ENCODE data around the gene RFTN1. TPM values are rescaled to one million over a fixed set of nuclear protein-coding genes. Genes with fewer than 3 reads are reported as not detected.
A peak's percentile ranks its signal among the peaks of the same experiment; 100 is the strongest.

Gene RFTN1
- total and polyA plus RNA-seq, 5 donors from 2014 or later = 87.1 to 111 (median 104) TPM

DNA sequence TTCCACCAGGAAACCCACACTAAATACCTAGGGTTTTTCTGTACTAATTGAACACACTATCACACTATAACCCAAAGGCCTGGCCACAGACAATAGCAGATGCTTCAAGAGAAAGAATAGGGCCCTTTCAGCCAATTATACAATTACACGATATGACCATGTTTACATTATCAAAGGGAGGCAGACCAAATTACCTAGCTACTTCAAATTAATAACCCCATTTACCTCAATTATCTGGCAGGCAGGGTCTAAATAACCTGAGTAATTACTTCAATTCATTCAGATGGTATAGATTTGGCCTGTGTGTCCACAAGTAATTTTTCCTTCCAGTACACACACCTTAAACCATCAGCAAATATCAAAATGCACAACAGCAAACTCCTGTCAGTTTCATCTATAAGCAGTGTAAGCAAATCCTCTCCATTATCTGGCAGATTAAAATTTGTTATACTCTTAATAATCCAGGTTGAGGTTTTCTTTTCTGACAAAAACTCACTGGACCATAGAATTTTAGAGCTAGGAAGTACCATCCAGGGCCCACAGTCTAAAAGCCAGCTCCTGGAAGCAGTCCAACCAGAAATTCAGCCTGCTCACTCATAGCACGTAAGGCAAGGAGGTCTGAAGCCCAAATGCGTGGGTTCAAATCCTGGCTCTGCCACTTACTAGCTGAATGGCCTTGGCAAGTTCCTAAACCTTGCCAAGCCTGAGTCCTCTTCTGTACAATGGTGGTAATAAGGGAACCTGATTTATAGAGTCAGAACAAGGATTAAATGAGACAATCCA, 51.8 kb downstream of the RFTN1 start:
- no peaks in the 10 kb centered on the region for H3K27me3 ChIP-seq (ENCODE audit: control insufficient read depth, insufficient read depth, low read length)
- Mint-ChIP-seq H3K27me3 (no peaks in the 10 kb centered on the region), H3K9me3 (no peaks in the 10 kb centered on the region), H3K36me3 (peaks cover 16% of the 10 kb centered on the region), H3K4me1 (peaks cover 20 to 73% (median 50%) of the 10 kb centered on the region in 4 donors), H3K27ac (peak overlapping the region in 1 of 3 donors; percentile 32), H3K4me3 (no peak overlapping the region)
- ATAC-seq (ENCODE audit: low read depth in 2 of 2) (no peak), DNase-seq (no peak)
- H3K4me1 ChIP-seq (ENCODE audit: control insufficient read depth, insufficient read depth, low read length, poor library complexity, severe bottlenecking) = peaks cover 28% of the 10 kb centered on the region
- peak overlapping the region; percentile 70 for H3K27ac ChIP-seq (ENCODE audit: insufficient read depth, low read length, poor library complexity, severe bottlenecking)
- H3K9me3 ChIP-seq (ENCODE audit: control insufficient read depth in 2 of 2, low read length in 2 of 2) = no peaks in the 10 kb centered on the region
- H3K36me3 ChIP-seq (ENCODE audit: control insufficient read depth, insufficient read depth, low read length) = peaks cover 17% of the 10 kb centered on the region
- H3K4me3 ChIP-seq (ENCODE audit: low read depth, low read length) = no peak overlapping the region

DNA sequence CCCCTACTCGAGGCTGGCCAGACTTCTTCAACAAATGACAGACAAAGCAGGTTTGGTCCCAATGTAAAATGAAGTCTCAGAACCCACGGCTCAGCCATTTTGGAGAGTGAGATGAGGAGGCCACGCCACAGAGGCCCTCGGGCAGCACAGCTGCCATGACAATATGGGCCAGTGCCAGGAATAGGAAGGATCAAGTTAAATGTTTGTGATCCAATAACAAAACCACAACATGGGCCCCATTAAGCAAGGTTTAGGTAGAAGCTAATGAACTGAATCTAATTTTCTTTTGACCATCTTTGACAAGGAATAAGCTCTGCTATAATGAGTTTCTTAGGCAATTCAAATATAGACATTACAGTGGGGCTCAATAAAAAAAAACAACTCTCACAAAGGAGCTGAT, 52.6 kb downstream of the RFTN1 start:
- no peak for ATAC-seq (ENCODE audit: low read depth in 2 of 2)
- Mint-ChIP-seq H3K27ac (no peak overlapping the region), H3K9me3 (no peaks in the 10 kb centered on the region), H3K27me3 (no peaks in the 10 kb centered on the region), H3K4me1 (peaks cover 15 to 69% (median 45%) of the 10 kb centered on the region in 4 donors), H3K4me3 (no peak overlapping the region), H3K36me3 (peaks cover 16% of the 10 kb centered on the region)
- no peak for DNase-seq
- H3K27ac ChIP-seq (ENCODE audit: insufficient read depth, low read length, poor library complexity, severe bottlenecking) = no peak overlapping the region
- no peaks in the 10 kb centered on the region for H3K27me3 ChIP-seq (ENCODE audit: control insufficient read depth, insufficient read depth, low read length)
- no peaks in the 10 kb centered on the region for H3K9me3 ChIP-seq (ENCODE audit: control insufficient read depth in 2 of 2, low read length in 2 of 2)
- peaks cover 9% of the 10 kb centered on the region for H3K36me3 ChIP-seq (ENCODE audit: control insufficient read depth, insufficient read depth, low read length)
- no peak overlapping the region for H3K4me3 ChIP-seq (ENCODE audit: low read depth, low read length)
- H3K4me1 ChIP-seq (ENCODE audit: control insufficient read depth, insufficient read depth, low read length, poor library complexity, severe bottlenecking) = peaks cover 28% of the 10 kb centered on the region

DNA sequence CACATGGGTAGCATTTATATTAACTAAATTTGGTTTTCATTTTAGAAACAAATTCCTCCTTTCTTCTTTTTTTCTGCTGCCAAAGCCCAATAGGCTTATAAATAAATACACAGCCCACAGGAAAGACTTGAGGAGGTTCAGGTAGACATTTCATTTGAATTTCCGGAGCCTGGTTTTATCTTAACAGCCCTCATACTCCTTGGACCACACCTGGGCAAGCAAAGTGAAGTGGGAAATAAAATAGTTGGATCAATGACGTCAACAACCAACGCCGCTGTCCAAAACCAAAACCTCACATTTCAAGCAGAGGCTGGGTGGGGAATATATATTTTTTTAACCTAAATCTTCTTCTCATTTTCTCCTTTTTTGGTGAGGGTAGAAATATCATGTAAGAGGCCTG, 53.2 kb downstream of the RFTN1 start:
- Mint-ChIP-seq H3K4me1 (peaks cover 15 to 63% (median 46%) of the 10 kb centered on the region in 4 donors), H3K9me3 (no peaks in the 10 kb centered on the region), H3K36me3 (peaks cover 19% of the 10 kb centered on the region), H3K27ac (no peak overlapping the region), H3K27me3 (no peaks in the 10 kb centered on the region), H3K4me3 (no peak overlapping the region)
- DNase-seq = no peak
- H3K4me3 ChIP-seq (ENCODE audit: low read depth, low read length) = no peak overlapping the region
- no peaks in the 10 kb centered on the region for H3K9me3 ChIP-seq (ENCODE audit: control insufficient read depth in 2 of 2, low read length in 2 of 2)
- H3K27ac ChIP-seq (ENCODE audit: insufficient read depth, low read length, poor library complexity, severe bottlenecking) = no peak overlapping the region
- ATAC-seq (ENCODE audit: low read depth in 2 of 2) = no peak
- peaks cover 28% of the 10 kb centered on the region for H3K4me1 ChIP-seq (ENCODE audit: control insufficient read depth, insufficient read depth, low read length, poor library complexity, severe bottlenecking)
- no peaks in the 10 kb centered on the region for H3K27me3 ChIP-seq (ENCODE audit: control insufficient read depth, insufficient read depth, low read length)
- H3K36me3 ChIP-seq (ENCODE audit: control insufficient read depth, insufficient read depth, low read length) = peaks cover 4% of the 10 kb centered on the region

DNA sequence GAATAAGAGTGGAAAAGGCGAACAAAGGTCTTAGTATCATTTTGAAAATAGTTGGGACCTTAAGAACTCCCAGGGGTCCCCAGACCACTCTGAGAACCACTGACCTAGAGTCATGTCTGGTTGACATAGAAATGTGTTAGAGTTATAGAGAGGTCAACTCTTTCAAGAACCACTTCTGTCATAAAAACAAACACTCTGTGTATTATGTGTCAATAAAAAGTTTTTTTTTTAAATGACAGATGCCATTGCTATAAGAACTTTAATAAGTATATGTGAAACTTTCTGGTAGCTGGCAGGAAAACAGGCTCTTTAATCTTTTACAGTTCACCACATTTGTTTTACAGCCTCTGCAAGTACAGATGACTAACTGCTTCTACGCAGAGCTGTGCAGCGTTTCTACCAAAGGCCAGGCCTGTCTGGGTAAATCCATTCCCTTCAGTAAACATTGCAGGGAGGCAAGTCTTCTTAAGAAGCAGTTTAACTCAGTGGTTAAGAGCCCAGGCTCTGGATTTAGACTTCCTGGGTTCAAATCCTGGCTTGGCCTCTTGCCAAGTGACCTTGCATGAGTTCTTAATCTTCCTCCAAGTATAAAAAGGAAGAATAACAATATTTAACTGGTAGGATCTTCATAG, 56.6 kb downstream of the RFTN1 start:
- H3K27ac Mint-ChIP-seq = no peak overlapping the region

DNA sequence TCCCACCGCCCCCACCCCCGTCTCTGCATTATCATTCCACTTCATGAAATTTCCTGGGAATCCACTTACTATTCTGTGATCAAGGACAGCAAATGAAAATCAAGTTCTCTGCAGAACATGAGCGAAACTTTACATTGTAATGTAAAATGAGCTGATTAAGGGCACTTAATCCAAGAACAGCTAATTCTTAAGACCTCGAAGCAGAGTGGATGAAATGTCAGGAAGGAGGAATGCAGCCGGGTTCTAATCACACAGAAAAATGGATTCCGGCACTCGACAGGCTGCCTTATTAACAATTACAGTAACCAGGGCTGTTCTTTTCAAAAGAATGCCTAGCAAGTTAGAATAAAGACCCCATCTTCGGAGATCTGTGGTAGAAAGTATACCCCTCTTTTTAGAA, 57.5 kb downstream of the RFTN1 start:
- Histone ChIP-seq H3K4me3 (ENCODE audit: low read depth, low read length) (no peak overlapping the region), H3K27me3 (ENCODE audit: control insufficient read depth, insufficient read depth, low read length) (no peaks in the 10 kb centered on the region), H3K36me3 (ENCODE audit: control insufficient read depth, insufficient read depth, low read length) (peaks cover 7% of the 10 kb centered on the region), H3K4me1 (ENCODE audit: control insufficient read depth, insufficient read depth, low read length, poor library complexity, severe bottlenecking) (peaks cover 3% of the 10 kb centered on the region), H3K27ac (ENCODE audit: insufficient read depth, low read length, poor library complexity, severe bottlenecking) (no peak overlapping the region), H3K9me3 (ENCODE audit: control insufficient read depth in 2 of 2, low read length in 2 of 2) (no peaks in the 10 kb centered on the region)
- peaks cover 14 to 53% (median 31%) of the 10 kb centered on the region in 4 donors for H3K4me1 Mint-ChIP-seq
- peaks cover 24% of the 10 kb centered on the region for H3K36me3 Mint-ChIP-seq
- H3K9me3 Mint-ChIP-seq = no peaks in the 10 kb centered on the region
- ATAC-seq (ENCODE audit: low read depth in 2 of 2) (no peak), DNase-seq (no peak)
- H3K27ac Mint-ChIP-seq = peak overlapping the region in 1 of 3 donors; percentile 75
- H3K27me3 Mint-ChIP-seq = no peaks in the 10 kb centered on the region
- no peak overlapping the region for H3K4me3 Mint-ChIP-seq

More for the DNA sequence above, 56.6 kb downstream of the RFTN1 start:
- Histone ChIP-seq H3K4me1 (ENCODE audit: control insufficient read depth, insufficient read depth, low read length, poor library complexity, severe bottlenecking) (peaks cover 7% of the 10 kb centered on the region), H3K9me3 (ENCODE audit: control insufficient read depth in 2 of 2, low read length in 2 of 2) (no peaks in the 10 kb centered on the region), H3K36me3 (ENCODE audit: control insufficient read depth, insufficient read depth, low read length) (peaks cover 7% of the 10 kb centered on the region), H3K27me3 (ENCODE audit: control insufficient read depth, insufficient read depth, low read length) (no peaks in the 10 kb centered on the region), H3K4me3 (ENCODE audit: low read depth, low read length) (no peak overlapping the region), H3K27ac (ENCODE audit: insufficient read depth, low read length, poor library complexity, severe bottlenecking) (no peak overlapping the region)
- peaks cover 14 to 59% (median 36%) of the 10 kb centered on the region in 4 donors for H3K4me1 Mint-ChIP-seq
- H3K36me3 Mint-ChIP-seq = peaks cover 17% of the 10 kb centered on the region
- ATAC-seq (ENCODE audit: low read depth in 2 of 2) (peak; percentile 53 to 55), DNase-seq (no peak)
- no peak overlapping the region for H3K4me3 Mint-ChIP-seq
- H3K27me3 Mint-ChIP-seq = no peaks in the 10 kb centered on the region
- H3K9me3 Mint-ChIP-seq = no peaks in the 10 kb centered on the region

DNA sequence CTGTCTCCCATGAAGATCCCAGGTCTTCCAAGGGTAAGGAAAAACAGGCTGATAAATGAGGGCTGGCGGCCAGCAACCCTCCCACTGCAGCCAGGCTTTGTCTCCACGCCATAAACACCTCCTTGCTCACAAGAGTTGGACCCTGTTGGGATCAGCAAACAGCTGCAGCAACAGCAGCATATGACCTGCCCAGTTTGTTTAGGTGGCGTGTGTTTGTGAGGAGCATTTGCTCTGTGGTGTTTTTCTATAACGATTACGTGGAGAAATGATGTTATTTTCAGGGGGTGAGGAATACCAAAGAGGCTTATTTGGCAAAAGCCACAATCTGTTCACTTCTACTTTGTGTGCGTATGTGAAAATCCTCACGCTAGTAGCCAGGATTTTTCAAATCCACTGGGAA, 58.5 kb downstream of the RFTN1 start:
- H3K4me3 ChIP-seq (ENCODE audit: low read depth, low read length) = no peak overlapping the region
- no peaks in the 10 kb centered on the region for H3K27me3 Mint-ChIP-seq
- H3K27ac ChIP-seq (ENCODE audit: insufficient read depth, low read length, poor library complexity, severe bottlenecking) = no peak overlapping the region
- peaks cover 27% of the 10 kb centered on the region for H3K36me3 Mint-ChIP-seq
- H3K36me3 ChIP-seq (ENCODE audit: control insufficient read depth, insufficient read depth, low read length) = peaks cover 7% of the 10 kb centered on the region
- H3K4me3 Mint-ChIP-seq = no peak overlapping the region
- peak overlapping the region in 1 of 3 donors; percentile 75 for H3K27ac Mint-ChIP-seq
- peaks cover 3% of the 10 kb centered on the region for H3K4me1 ChIP-seq (ENCODE audit: control insufficient read depth, insufficient read depth, low read length, poor library complexity, severe bottlenecking)
- H3K9me3 ChIP-seq (ENCODE audit: control insufficient read depth in 2 of 2, low read length in 2 of 2) = no peaks in the 10 kb centered on the region
- ATAC-seq (ENCODE audit: low read depth in 2 of 2) (no peak), DNase-seq (no peak)
- H3K27me3 ChIP-seq (ENCODE audit: control insufficient read depth, insufficient read depth, low read length) = no peaks in the 10 kb centered on the region
- H3K9me3 Mint-ChIP-seq = no peaks in the 10 kb centered on the region
- H3K4me1 Mint-ChIP-seq = peaks cover 14 to 56% (median 32%) of the 10 kb centered on the region in 4 donors

DNA sequence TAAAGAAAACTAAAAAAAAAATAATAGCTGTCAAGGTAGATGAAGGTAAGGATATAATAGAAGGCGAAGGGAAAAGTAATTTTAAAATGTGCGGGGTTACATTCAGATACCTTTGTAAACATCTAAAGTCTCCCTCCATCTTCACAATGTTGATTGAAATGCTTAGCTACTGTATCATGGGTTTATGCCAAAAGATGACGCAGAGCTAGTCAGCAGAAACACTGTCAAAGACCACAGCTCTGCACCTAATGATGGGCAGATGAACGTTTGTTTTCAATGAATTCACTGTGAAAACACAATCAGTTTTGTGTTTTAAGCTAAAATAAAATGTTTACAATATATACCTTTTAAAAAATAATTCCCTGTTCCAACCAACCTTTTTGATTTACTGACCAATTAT, 61.2 kb downstream of the RFTN1 start:
- ATAC-seq (ENCODE audit: low read depth in 2 of 2) = no peak

More for the DNA sequence above, 61.2 kb downstream of the RFTN1 start:
- H3K9me3 ChIP-seq (ENCODE audit: control insufficient read depth in 2 of 2, low read length in 2 of 2) = no peaks in the 10 kb centered on the region
- peaks cover 3% of the 10 kb centered on the region for H3K4me1 ChIP-seq (ENCODE audit: control insufficient read depth, insufficient read depth, low read length, poor library complexity, severe bottlenecking)
- no peak for DNase-seq
- Mint-ChIP-seq H3K4me1 (peaks cover 22 to 64% (median 35%) of the 10 kb centered on the region in 4 donors), H3K36me3 (peaks cover 20% of the 10 kb centered on the region), H3K9me3 (no peaks in the 10 kb centered on the region), H3K4me3 (no peak overlapping the region), H3K27me3 (no peaks in the 10 kb centered on the region), H3K27ac (peak overlapping the region in 1 of 3 donors; percentile 0)
- H3K36me3 ChIP-seq (ENCODE audit: control insufficient read depth, insufficient read depth, low read length) = peaks cover 6% of the 10 kb centered on the region
- H3K27ac ChIP-seq (ENCODE audit: insufficient read depth, low read length, poor library complexity, severe bottlenecking) = no peak overlapping the region
- no peaks in the 10 kb centered on the region for H3K27me3 ChIP-seq (ENCODE audit: control insufficient read depth, insufficient read depth, low read length)
- H3K4me3 ChIP-seq (ENCODE audit: low read depth, low read length) = no peak overlapping the region
